Fibroblast of peridontal ligament (primary cell): ENCODE data around the gene DYDC1.
A peak's percentile ranks its signal among the peaks of the same experiment; 100 is the strongest.
"Not testable (repeated sequence)": the region's sequence is repeated elsewhere in the genome, so short reads cannot be mapped to it uniquely, and the experiment has no call there.

Experiments
- DNase-seq: peaks from one replicate; pipeline ENCODE4 v3.0.0-alpha.2; 2010; ENCODE audit errors: extremely low read depth

Gene DYDC1

GRCh38 chr10:80344276-80344675 lies 12.3 kb downstream of the DYDC1 start:
- DNase-seq, result no peak

GRCh38 chr10:80333983-80334382 lies 22.6 kb downstream of the DYDC1 start:
- no peak for DNase-seq

- DNase-seq, result no peak
Observed at GRCh38 chr10:80324891-80325364, 31.6 kb downstream of the DYDC1 start.

- peak; percentile 2 for DNase-seq
Observed at GRCh38 chr10:80324086-80324485, 32.5 kb downstream of the DYDC1 start.

GRCh38 chr10:80323311-80323710 lies 33.2 kb downstream of the DYDC1 start:
- no peak for DNase-seq

- no peak for DNase-seq
Observed at GRCh38 chr10:80322711-80323110, 33.8 kb downstream of the DYDC1 start.

- DNase-seq, result no peak
Observed at GRCh38 chr10:80322158-80322557, 34.4 kb downstream of the DYDC1 start.

GRCh38 chr10:80321183-80321582 lies 35.4 kb downstream of the DYDC1 start:
- DNase-seq, result no peak

GRCh38 chr10:80320377-80320776 lies 36.2 kb downstream of the DYDC1 start:
- DNase-seq, result no peak

GRCh38 chr10:80319725-80320290 lies 36.7 kb downstream of the DYDC1 start:
- DNase-seq, result no peak

GRCh38 chr10:80319318-80319717 lies 37.2 kb downstream of the DYDC1 start:
- no peak for DNase-seq

GRCh38 chr10:80318742-80319141 lies 37.8 kb downstream of the DYDC1 start:
- no peak for DNase-seq

GRCh38 chr10:80315391-80315790 lies 41.2 kb downstream of the DYDC1 start:
- no peak for DNase-seq

GRCh38 chr10:80313523-80313922 lies 43.0 kb downstream of the DYDC1 start:
- no peak for DNase-seq

- DNase-seq, result not testable (repeated sequence)
Observed at GRCh38 chr10:80305989-80306388, 50.6 kb downstream of the DYDC1 start.

- DNase-seq, result no peak
Observed at GRCh38 chr10:80296942-80297341, 59.6 kb downstream of the DYDC1 start.

- no peak for DNase-seq
Observed at GRCh38 chr10:80292607-80293239, 63.8 kb downstream of the DYDC1 start.

- no peak for DNase-seq
Observed at GRCh38 chr10:80290474-80291220, 65.9 kb downstream of the DYDC1 start.

GRCh38 chr10:80289451-80290287 lies 66.9 kb downstream of the DYDC1 start, which contains the start of gene MAT1A:
Gene MAT1A (minus strand): TSS chr10:80289658. CDS start chr10:80289423, 235 bp downstream.
- DNase-seq, result no peak

- no peak for DNase-seq
Observed at GRCh38 chr10:80288849-80289248, 67.7 kb downstream of the DYDC1 start.
